22Rv1 (cell line): Measurements from ENCODE around the gene PIAS2.

Experiments used
- CTCF ChIP-seq: fragments of 450-650 bp; IDR thresholded peaks from 2 replicates; pipeline ENCODE4 v1.5.1; 2017; ENCODE audit warnings: mild to moderate bottlenecking
- ZFX ChIP-seq: fragments of 450-650 bp; IDR thresholded peaks from 2 replicates; pipeline ENCODE4 v1.6.1; 2017; ENCODE audit warnings: antibody characterized with exemption, borderline replicate concordance

GRCh38 chr18:46772357-46772756 lies 144.9 kb downstream of the PIAS2 start:
- TF ChIP-seq CTCF (no peak), ZFX (no peak)
